H9 (cell line): Measurements from ENCODE around the gene GAR1. TPM values are rescaled to one million over a fixed set of nuclear protein-coding genes. Genes with fewer than 3 reads are reported as not detected.

Experiments
- DNase-seq: peaks from one replicate; pipeline ENCODE4 v3.0.0-alpha.2; 2017
- H2AFZ ChIP-seq: one replicate; pipeline ENCODE4 v1.6.1; 2013; ENCODE audit warnings: mild to moderate bottlenecking, low read length, control low read depth, moderate library complexity
- H2AK5ac ChIP-seq: 2 replicates; pipeline ENCODE4 v1.6.1; 2013; ENCODE audit warnings: low read length, control low read depth, mixed read lengths; ENCODE audit not compliant: insufficient read length
- H2BK120ac ChIP-seq: one replicate; pipeline ENCODE4 v1.6.1; 2013; ENCODE audit warnings: low read depth, mild to moderate bottlenecking, low read length, control low read depth, inconsistent platforms; ENCODE audit not compliant: poor library complexity, severe bottlenecking
- H2BK12ac ChIP-seq: 2 replicates; pipeline ENCODE4 v1.6.1; 2013; ENCODE audit warnings: low read length, control low read depth, mixed read lengths, low read depth; ENCODE audit not compliant: insufficient read length
- H2BK15ac ChIP-seq: 2 replicates; pipeline ENCODE4 v1.6.1; 2013; ENCODE audit warnings: low read depth, low read length, control low read depth
- H2BK20ac ChIP-seq: one replicate; pipeline ENCODE4 v1.6.1; 2013; ENCODE audit warnings: low read depth, mild to moderate bottlenecking, low read length, control low read depth, inconsistent platforms; ENCODE audit not compliant: poor library complexity, severe bottlenecking
- H2BK5ac ChIP-seq: 2 replicates; pipeline ENCODE4 v1.6.1; 2013; ENCODE audit warnings: low read length, control low read depth, mixed read lengths; ENCODE audit not compliant: insufficient read length
- H3K14ac ChIP-seq: 2 replicates; pipeline ENCODE4 v1.6.1; 2013; ENCODE audit warnings: low read length, control low read depth; ENCODE audit not compliant: insufficient read depth
- H3K18ac ChIP-seq: 2 replicates; pipeline ENCODE4 v1.6.1; 2013; ENCODE audit warnings: low read depth, mild to moderate bottlenecking, mixed read lengths, low read length, control low read depth; ENCODE audit not compliant: insufficient read length
- H3K23ac ChIP-seq: 2 replicates; pipeline ENCODE4 v1.6.1; 2013; ENCODE audit warnings: low read length, control low read depth, mixed read lengths, low read depth; ENCODE audit not compliant: insufficient read length
- H3K23me2 ChIP-seq: 2 replicates; pipeline ENCODE4 v1.6.1; 2013; ENCODE audit warnings: low read depth, mild to moderate bottlenecking, mixed read lengths, low read length, control low read depth; ENCODE audit not compliant: insufficient read length, poor library complexity, severe bottlenecking
- H3K27ac ChIP-seq: 2 replicates; pipeline ENCODE4 v1.5.1; 2013; ENCODE audit warnings: low read length, control low read depth, mixed read lengths, low read depth; ENCODE audit not compliant: insufficient read length
- H3K27me3 ChIP-seq: 2 replicates; pipeline ENCODE4 v1.6.1; 2013; ENCODE audit warnings: low read length, control low read depth, inconsistent platforms; ENCODE audit not compliant: insufficient read depth
- H3K4ac ChIP-seq: 2 replicates; pipeline ENCODE4 v1.6.1; 2013; ENCODE audit warnings: low read depth, mild to moderate bottlenecking, control low read depth, inconsistent platforms, low read length, moderate library complexity
- H3K4me1 ChIP-seq: 2 replicates; pipeline ENCODE4 v1.6.1; 2013; ENCODE audit warnings: low read length, control low read depth, inconsistent platforms; ENCODE audit not compliant: insufficient read depth
- H3K4me2 ChIP-seq: 2 replicates; pipeline ENCODE4 v1.6.1; 2013; ENCODE audit warnings: low read length, control low read depth, mixed read lengths; ENCODE audit not compliant: insufficient read length, insufficient read depth
- H3K56ac ChIP-seq: 2 replicates; pipeline ENCODE4 v1.6.1; 2013; ENCODE audit warnings: low read depth, mild to moderate bottlenecking, mixed read lengths, low read length, control low read depth; ENCODE audit not compliant: insufficient read length
- H3K79me1 ChIP-seq: 2 replicates; pipeline ENCODE4 v1.6.1; 2013; ENCODE audit warnings: low read depth, mild to moderate bottlenecking, moderate library complexity, low read length, control low read depth, inconsistent platforms; ENCODE audit not compliant: insufficient read depth, poor library complexity, severe bottlenecking
- H3K79me2 ChIP-seq: 2 replicates; pipeline ENCODE4 v1.6.1; 2013; ENCODE audit warnings: low read length, control low read depth, inconsistent platforms; ENCODE audit not compliant: insufficient read depth
- H3K9ac ChIP-seq: 2 replicates; pipeline ENCODE4 v1.6.1; 2013; ENCODE audit warnings: low read length, control low read depth, mixed read lengths; ENCODE audit not compliant: insufficient read length; ENCODE audit errors: extremely low read depth
- H3K9me3 ChIP-seq: one replicate; pipeline ENCODE4 v1.6.1; 2013; ENCODE audit warnings: low read depth, low read length, inconsistent platforms; ENCODE audit not compliant: control insufficient read depth
- H3T11ph ChIP-seq: one replicate; pipeline ENCODE4 v1.6.1; 2013; ENCODE audit warnings: mild to moderate bottlenecking, low read length, control low read depth, inconsistent platforms
- H4K20me1 ChIP-seq: one replicate; pipeline ENCODE4 v1.6.1; 2013; ENCODE audit not compliant: control insufficient read depth, insufficient read length, insufficient read depth
- H4K5ac ChIP-seq: 2 replicates; pipeline ENCODE4 v1.6.1; 2013; ENCODE audit warnings: low read depth, mild to moderate bottlenecking, mixed read lengths, low read length, control low read depth; ENCODE audit not compliant: insufficient read length
- H4K8ac ChIP-seq: replicated peaks from 2 replicates; pipeline ENCODE4 v1.6.1; 2013; ENCODE audit warnings: low read length, control low read depth, mixed read lengths, low read depth; ENCODE audit not compliant: insufficient read length
- H4K91ac ChIP-seq: 2 replicates; pipeline ENCODE4 v1.6.1; 2013; ENCODE audit warnings: low read depth, mild to moderate bottlenecking, moderate library complexity, mixed read lengths, low read length, control low read depth; ENCODE audit not compliant: insufficient read length
- H3K27ac Mint-ChIP-seq, 3 experiments: 2 replicates in 2 of 3; 3 replicates in 1 of 3; pipeline ENCODE4 v1.8.0; 2020 to 2021; ENCODE audit warnings: mixed read lengths in 3 of 3, mild to moderate bottlenecking in 1 of 3, moderate library complexity in 1 of 3
- H3K27me3 Mint-ChIP-seq: 2 replicates; pipeline ENCODE4 v1.8.0; 2021; ENCODE audit warnings: low read depth, mild to moderate bottlenecking, moderate library complexity, mixed read lengths
- H3K36me3 Mint-ChIP-seq, 3 experiments: 2 replicates in 2 of 3; 3 replicates in 1 of 3; pipeline ENCODE4 v1.8.0; 2020 to 2021; ENCODE audit warnings: low read depth in 3 of 3, mixed read lengths in 3 of 3; ENCODE audit not compliant: insufficient read depth in 1 of 3
- H3K4me1 Mint-ChIP-seq, 2 experiments: 2 replicates each; pipeline ENCODE4 v1.8.0; 2020; ENCODE audit warnings: mixed read lengths in 2 of 2
- H3K4me3 Mint-ChIP-seq, 2 experiments: 2 replicates in 1 of 2; 3 replicates in 1 of 2; pipeline ENCODE4 v1.8.0; 2020 to 2021; ENCODE audit warnings: mild to moderate bottlenecking in 2 of 2, mixed read lengths in 2 of 2, moderate library complexity in 1 of 2
- H3K9me3 Mint-ChIP-seq, 2 experiments: 2 replicates in 1 of 2; 3 replicates in 1 of 2; pipeline ENCODE4 v1.8.0; 2020; ENCODE audit warnings: mild to moderate bottlenecking in 2 of 2, mixed read lengths in 2 of 2, moderate library complexity in 1 of 2
- CTCF ChIP-seq: fragments of 200-600 bp; sonication (generic); conservative IDR thresholded peaks from 3 replicates; pipeline ENCODE4 v1.8.0; 2021; ENCODE audit warnings: antibody characterized with exemption, mild to moderate bottlenecking
- WGBS: extraction: QIAGEN DNeasy Blood & Tissue Kit; methylation state at CpG from one replicate; pipeline ENCODE4 v1.1.7; 2013; ENCODE audit warnings: missing lambda C conversion rate, low lambda C conversion rate, mixed read lengths; ENCODE audit not compliant: insufficient read length; ENCODE audit errors: extremely low coverage; 5-methylcytosine and 5-hydroxymethylcytosine counted together
- total RNA-seq: library from RNA; stranded (reverse); gene quantifications from 2 replicates; pipeline ENCODE4 v1.2.1, GENCODE V29; 2021

Gene GAR1
- total RNA-seq, 1 experiment from 2014 or later, result 45.3 TPM

- peaks cover 1% of the 10 kb centered on the region; the same call in 1 of the 2 replicates for H3K27me3 Mint-ChIP-seq
- Histone ChIP-seq H3K9me3 (no peaks in the 10 kb centered on the region), H3K14ac (no peak within 1 kb of the TSS), H3K18ac (no peak within 1 kb of the TSS), H4K5ac (no peak within 1 kb of the TSS), H2BK15ac (no peak within 1 kb of the TSS), H3K27me3 (no peaks in the 10 kb centered on the region), H4K91ac (no peak within 1 kb of the TSS), H4K8ac (no peak within 1 kb of the TSS), H3K4me1 (no peaks in the 10 kb centered on the region), H3K79me2 (no peaks in the 10 kb centered on the region), H2BK20ac (no peak within 1 kb of the TSS), H3K27ac (no peak within 1 kb of the TSS), H2AFZ (no peak within 1 kb of the TSS), H3K4me2 (no peak within 1 kb of the TSS), H3K56ac (no peak within 1 kb of the TSS), H3K79me1 (no peaks in the 10 kb centered on the region), H3K23me2 (no peaks in the 10 kb centered on the region), H3K23ac (no peak within 1 kb of the TSS), H3K4ac (no peak within 1 kb of the TSS), H2BK120ac (no peak within 1 kb of the TSS), H2BK12ac (no peak within 1 kb of the TSS), H3K9ac (no peak within 1 kb of the TSS), H2AK5ac (no peak within 1 kb of the TSS), H3T11ph (no peak within 1 kb of the TSS), H4K20me1 (no peaks in the 10 kb centered on the region), H2BK5ac (no peak within 1 kb of the TSS)
- peaks cover 0 to 14% of the 10 kb centered on the region in 2 experiments; a peak in 2 of 4 replicates for H3K4me1 Mint-ChIP-seq
- H3K36me3 Mint-ChIP-seq, result no peaks in the 10 kb centered on the region
- H3K27ac Mint-ChIP-seq, result no peak within 1 kb of the TSS
- no CpG with 5 or more reads among the region's 5 CpGs for WGBS
- no peak for TF ChIP-seq CTCF
- no peak for DNase-seq
- H3K9me3 Mint-ChIP-seq, result no peaks in the 10 kb centered on the region
- H3K4me3 Mint-ChIP-seq, result no peak within 1 kb of the TSS
Measured at GRCh38 chr4:109847896-109848442, 32.4 kb downstream of the GAR1 start, which contains the start of gene LRIT3. TSS of gene LRIT3 (plus strand) at chr4:109848107. CDS start at chr4:109848202, 95 bp downstream.
